GM12872 (cell line): ENCODE measurements around the gene TRAM2.

ENCODE experiments used
- TF ChIP-seq, protein P1 (sequence below): IDR thresholded peaks from 3 replicates; pipeline ENCODE4 v1.5.1; 2011; ENCODE audit warnings: low read depth, mild to moderate bottlenecking, low read length, moderate library complexity; ENCODE audit not compliant: insufficient read depth

Gene TRAM2

DNA sequence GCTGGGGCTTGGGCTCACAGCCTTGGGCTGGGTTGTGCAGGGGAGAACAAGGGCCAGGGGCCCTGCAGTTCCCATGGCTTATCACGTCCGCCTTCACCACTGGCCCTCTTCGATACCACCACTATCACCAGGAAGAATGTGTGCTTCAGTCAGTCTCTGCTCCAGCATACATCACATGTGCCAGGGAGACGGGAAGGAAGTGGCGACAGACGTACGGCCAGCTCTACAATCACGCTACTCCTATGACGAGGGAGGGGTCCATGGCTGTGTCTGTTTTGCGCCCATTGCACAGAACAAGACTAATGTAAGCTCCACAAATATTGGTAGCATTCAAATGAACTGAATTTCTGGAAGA, 72.1 kb downstream of the TRAM2 start:
- TF ChIP-seq, protein P1, sequence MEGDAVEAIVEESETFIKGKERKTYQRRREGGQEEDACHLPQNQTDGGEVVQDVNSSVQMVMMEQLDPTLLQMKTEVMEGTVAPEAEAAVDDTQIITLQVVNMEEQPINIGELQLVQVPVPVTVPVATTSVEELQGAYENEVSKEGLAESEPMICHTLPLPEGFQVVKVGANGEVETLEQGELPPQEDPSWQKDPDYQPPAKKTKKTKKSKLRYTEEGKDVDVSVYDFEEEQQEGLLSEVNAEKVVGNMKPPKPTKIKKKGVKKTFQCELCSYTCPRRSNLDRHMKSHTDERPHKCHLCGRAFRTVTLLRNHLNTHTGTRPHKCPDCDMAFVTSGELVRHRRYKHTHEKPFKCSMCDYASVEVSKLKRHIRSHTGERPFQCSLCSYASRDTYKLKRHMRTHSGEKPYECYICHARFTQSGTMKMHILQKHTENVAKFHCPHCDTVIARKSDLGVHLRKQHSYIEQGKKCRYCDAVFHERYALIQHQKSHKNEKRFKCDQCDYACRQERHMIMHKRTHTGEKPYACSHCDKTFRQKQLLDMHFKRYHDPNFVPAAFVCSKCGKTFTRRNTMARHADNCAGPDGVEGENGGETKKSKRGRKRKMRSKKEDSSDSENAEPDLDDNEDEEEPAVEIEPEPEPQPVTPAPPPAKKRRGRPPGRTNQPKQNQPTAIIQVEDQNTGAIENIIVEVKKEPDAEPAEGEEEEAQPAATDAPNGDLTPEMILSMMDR, result no peak

GRCh38 chr6:52503851-52504781, 72.7 kb downstream of the TRAM2 start:
- TF ChIP-seq, protein P1, result no peak

DNA sequence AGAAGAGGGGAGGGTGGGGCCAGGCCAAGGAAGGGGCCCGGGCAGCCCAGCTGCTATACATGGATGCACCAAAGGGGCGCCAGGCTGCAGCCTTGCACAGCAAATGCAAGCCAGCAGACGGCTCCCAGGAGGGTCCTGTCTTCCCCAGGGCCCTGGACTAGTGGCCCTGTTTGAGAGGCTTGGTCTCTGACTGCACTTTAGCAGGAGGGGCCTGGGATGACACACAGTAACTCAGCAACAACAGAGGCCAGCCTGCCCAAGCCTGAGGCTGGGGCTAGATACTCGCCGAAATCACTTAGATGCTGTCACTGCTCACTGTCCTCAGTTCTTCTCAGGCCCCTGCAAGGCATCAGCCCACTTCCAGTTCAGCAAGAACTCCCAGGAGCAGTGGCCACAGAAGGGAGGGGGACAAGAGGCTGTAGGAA, 73.5 kb downstream of the TRAM2 start:
- TF ChIP-seq, protein P1, result 0 out of 3 replicates have a peak, but pooled peaks have one; percentile 17

DNA sequence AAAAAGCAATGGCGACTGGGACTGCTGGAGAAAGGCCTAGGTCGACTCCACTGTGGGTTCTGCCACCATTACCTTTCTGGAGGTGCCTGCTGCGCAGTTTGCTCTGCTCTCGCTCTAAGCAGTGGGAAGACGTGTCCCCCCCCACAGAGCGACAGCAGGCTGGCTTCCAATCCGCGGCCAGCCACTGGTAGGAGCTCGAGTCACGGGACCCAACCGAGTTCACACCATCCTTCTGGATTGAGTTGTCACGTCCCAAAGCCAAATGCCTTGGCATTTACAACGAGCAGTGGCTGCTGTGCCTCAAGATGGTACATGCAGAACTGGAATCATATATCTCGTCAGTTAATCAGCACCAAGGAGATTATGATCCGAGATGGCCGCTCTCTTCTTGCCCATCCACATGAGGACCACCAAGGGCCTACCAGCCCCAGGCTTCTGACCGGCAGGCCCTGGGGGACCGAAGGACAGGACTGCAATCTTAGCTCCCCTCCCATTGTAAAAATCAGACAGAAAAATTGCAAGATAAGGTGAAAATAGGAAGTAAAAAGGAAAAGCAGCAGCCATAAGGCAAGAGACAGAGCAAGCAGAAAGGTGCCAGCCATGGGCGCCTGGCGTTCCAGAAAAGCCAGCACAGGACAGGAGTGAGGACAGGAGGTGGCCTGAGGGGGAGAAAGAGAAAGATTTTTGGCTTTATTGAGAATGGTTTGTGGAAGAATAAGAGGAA, 74.4 kb downstream of the TRAM2 start:
- TF ChIP-seq, protein P1, result no peak

GRCh38 chr6:52500238-52501129, 76.4 kb downstream of the TRAM2 start:
- TF ChIP-seq, protein P1, result no peak

- TF ChIP-seq, protein P1, result no peak
Observed at GRCh38 chr6:52499681-52500236, 77.1 kb downstream of the TRAM2 start.

DNA sequence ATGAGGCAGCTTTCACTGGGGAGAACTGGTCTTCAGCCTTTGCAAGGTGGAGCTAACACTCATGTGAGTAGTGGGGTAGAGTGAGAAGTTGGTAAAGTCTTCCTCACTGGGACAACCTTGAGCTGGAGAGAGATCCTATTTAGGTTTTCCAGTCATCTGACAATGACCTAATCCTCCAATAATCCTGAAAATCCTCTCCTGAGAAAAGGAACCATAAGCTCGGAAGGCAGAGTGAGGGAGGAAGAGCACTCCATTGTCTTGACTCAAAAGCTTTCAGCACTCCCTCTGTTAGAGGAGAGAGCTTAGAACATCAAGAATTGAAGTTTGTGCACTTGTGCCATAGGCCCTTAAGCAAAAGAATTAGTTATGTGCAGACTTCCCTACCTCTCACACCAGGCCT, 77.8 kb downstream of the TRAM2 start:
- TF ChIP-seq, protein P1, result no peak
